Measurements from ENCODE around the gene KCNJ1. TPM values are rescaled to one million over a fixed set of nuclear protein-coding genes. Genes with fewer than 3 reads are reported as not detected.

The KCNJ1 gene
- polyA plus RNA-seq, 4 donors = 1.6 to 129 (median 89.0) TPM

GRCh38 chr11:128854841-128855240 is 12.3 kb downstream of the KCNJ1 start:
- no peak for DNase-seq (ENCODE audit: low read depth in 4 of 4, low spot score in 3 of 4)

GRCh38 chr11:128853559-128853958 is 13.5 kb downstream of the KCNJ1 start:
- no peak for DNase-seq (ENCODE audit: low read depth in 4 of 4, low spot score in 3 of 4)

- DNase-seq (ENCODE audit: low read depth in 4 of 4, low spot score in 3 of 4) = no peak
These were observed 14.6 kb downstream of the KCNJ1 start for GRCh38 chr11:128852327-128853023.

GRCh38 chr11:128848815-128849455 is 18.2 kb downstream of the KCNJ1 start:
- no peak for DNase-seq (ENCODE audit: low read depth in 4 of 4, low spot score in 3 of 4)

- no peak for DNase-seq (ENCODE audit: low read depth in 4 of 4, low spot score in 3 of 4)
These were observed 20.1 kb downstream of the KCNJ1 start for GRCh38 chr11:128846985-128847384.

- no peak for DNase-seq (ENCODE audit: low read depth in 4 of 4, low spot score in 3 of 4)
These were observed 21.7 kb downstream of the KCNJ1 start for GRCh38 chr11:128845334-128845780.

GRCh38 chr11:128843198-128843785 is 23.8 kb downstream of the KCNJ1 start:
- no peak for DNase-seq (ENCODE audit: low read depth in 4 of 4, low spot score in 3 of 4)

- DNase-seq (ENCODE audit: low read depth in 4 of 4, low spot score in 3 of 4) = no peak
These were observed 25.5 kb downstream of the KCNJ1 start for GRCh38 chr11:128841461-128842072.

GRCh38 chr11:128840783-128841182 is 26.3 kb downstream of the KCNJ1 start:
- DNase-seq (ENCODE audit: low read depth in 4 of 4, low spot score in 3 of 4) = no peak

GRCh38 chr11:128840137-128840536 is 27.0 kb downstream of the KCNJ1 start:
- no peak for DNase-seq (ENCODE audit: low read depth in 4 of 4, low spot score in 3 of 4)

GRCh38 chr11:128839081-128839480 is 28.0 kb downstream of the KCNJ1 start:
- DNase-seq (ENCODE audit: low read depth in 4 of 4, low spot score in 3 of 4) = no peak

- DNase-seq (ENCODE audit: low read depth in 4 of 4, low spot score in 3 of 4) = no peak
These were observed 29.5 kb downstream of the KCNJ1 start for GRCh38 chr11:128837627-128838026.

GRCh38 chr11:128835741-128836430 is 31.2 kb downstream of the KCNJ1 start:
- no peak for DNase-seq (ENCODE audit: low read depth in 4 of 4, low spot score in 3 of 4)

GRCh38 chr11:128834157-128834556 is 32.9 kb downstream of the KCNJ1 start:
- DNase-seq (ENCODE audit: low read depth in 4 of 4, low spot score in 3 of 4) = no peak

- DNase-seq (ENCODE audit: low read depth in 4 of 4, low spot score in 3 of 4) = no peak
These were observed 35.0 kb downstream of the KCNJ1 start for GRCh38 chr11:128832121-128832497.

- peak in 1 of 4 donors; percentile 66 for DNase-seq (ENCODE audit: low read depth in 4 of 4, low spot score in 3 of 4)
These were observed 35.6 kb downstream of the KCNJ1 start for GRCh38 chr11:128831174-128832120.

- no peak for DNase-seq (ENCODE audit: low read depth in 4 of 4, low spot score in 3 of 4)
These were observed 36.6 kb downstream of the KCNJ1 start for GRCh38 chr11:128830290-128831173.

GRCh38 chr11:128828350-128828749 is 38.7 kb downstream of the KCNJ1 start:
- DNase-seq (ENCODE audit: low read depth in 4 of 4, low spot score in 3 of 4) = no peak

All from left renal pelvis (tissue), 4 donors.